ENCODE measurements around the gene POFUT1.
A peak's percentile ranks its signal among the peaks of the same experiment; 100 is the strongest.

POFUT1 gene

GRCh38 chr20:32189691-32190615 lies 17.7 kb upstream of the POFUT1 start (continued):
- TF ChIP-seq ZBTB6 (tag by site-specific recombination; IDR thresholded peaks at IDR 0.05) (0 out of 2 replicates have a peak, but pooled peaks have one; percentile 16), ZBTB8A (tag by site-specific recombination; IDR thresholded peaks at IDR 0.05) (peak; percentile 12; the same call in 1 of the 2 replicates), ZBTB20 (tag by site-specific recombination; IDR thresholded peaks at IDR 0.05) (peak; percentile 24; the same call in 1 of the 2 replicates), CTCF (tag by site-specific recombination; IDR thresholded peaks at IDR 0.05) (0 out of 2 replicates have a peak, but pooled peaks have one; percentile 7), ZNF132 (tag by site-specific recombination; IDR thresholded peaks at IDR 0.05; ENCODE audit: borderline replicate concordance) (no peak), EGR2 (tag by site-specific recombination; IDR thresholded peaks at IDR 0.05; ENCODE audit: low read depth) (peak; percentile 23; the same call in 1 of the 2 replicates), ZNF341 (tag by site-specific recombination; IDR thresholded peaks at IDR 0.05; ENCODE audit: low read depth) (0 out of 2 replicates have a peak, but pooled peaks have one; percentile 27), KLF8 (tag by site-specific recombination; IDR thresholded peaks at IDR 0.05) (no peak), ZNF677 (tag by site-specific recombination; IDR thresholded peaks at IDR 0.05) (no peak), ZNF335 (tag by site-specific recombination; conservative IDR thresholded peaks at IDR 0.05) (peak; percentile 95), ZNF24 (tag by site-specific recombination; IDR thresholded peaks at IDR 0.05) (no peak), ZXDB (tag by site-specific recombination; IDR thresholded peaks at IDR 0.05) (0 out of 2 replicates have a peak, but pooled peaks have one; percentile 16)
- TF ChIP-seq, protein P1, sequence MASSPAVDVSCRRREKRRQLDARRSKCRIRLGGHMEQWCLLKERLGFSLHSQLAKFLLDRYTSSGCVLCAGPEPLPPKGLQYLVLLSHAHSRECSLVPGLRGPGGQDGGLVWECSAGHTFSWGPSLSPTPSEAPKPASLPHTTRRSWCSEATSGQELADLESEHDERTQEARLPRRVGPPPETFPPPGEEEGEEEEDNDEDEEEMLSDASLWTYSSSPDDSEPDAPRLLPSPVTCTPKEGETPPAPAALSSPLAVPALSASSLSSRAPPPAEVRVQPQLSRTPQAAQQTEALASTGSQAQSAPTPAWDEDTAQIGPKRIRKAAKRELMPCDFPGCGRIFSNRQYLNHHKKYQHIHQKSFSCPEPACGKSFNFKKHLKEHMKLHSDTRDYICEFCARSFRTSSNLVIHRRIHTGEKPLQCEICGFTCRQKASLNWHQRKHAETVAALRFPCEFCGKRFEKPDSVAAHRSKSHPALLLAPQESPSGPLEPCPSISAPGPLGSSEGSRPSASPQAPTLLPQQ (tag by site-specific recombination; IDR thresholded peaks at IDR 0.05), result peak; percentile 23; the same call in 1 of the 2 replicates
- TF ChIP-seq, protein P2, sequence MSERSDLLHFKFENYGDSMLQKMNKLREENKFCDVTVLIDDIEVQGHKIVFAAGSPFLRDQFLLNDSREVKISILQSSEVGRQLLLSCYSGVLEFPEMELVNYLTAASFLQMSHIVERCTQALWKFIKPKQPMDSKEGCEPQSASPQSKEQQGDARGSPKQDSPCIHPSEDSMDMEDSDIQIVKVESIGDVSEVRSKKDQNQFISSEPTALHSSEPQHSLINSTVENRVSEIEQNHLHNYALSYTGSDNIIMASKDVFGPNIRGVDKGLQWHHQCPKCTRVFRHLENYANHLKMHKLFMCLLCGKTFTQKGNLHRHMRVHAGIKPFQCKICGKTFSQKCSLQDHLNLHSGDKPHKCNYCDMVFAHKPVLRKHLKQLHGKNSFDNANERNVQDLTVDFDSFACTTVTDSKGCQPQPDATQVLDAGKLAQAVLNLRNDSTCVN (tag by site-specific recombination; optimal IDR thresholded peaks at IDR 0.05), result peak; percentile 52

- Histone ChIP-seq H3K4me1 (ENCODE audit: control insufficient read depth, insufficient read depth, low read length) (no peaks in the 10 kb centered on the region), H3K9me3 (ENCODE audit: control insufficient read depth, insufficient read depth, low read depth, low read length) (no peaks in the 10 kb centered on the region), H3K4me3 (ENCODE audit: low read depth, low read length) (no peak overlapping the region), H3K36me3 (ENCODE audit: control insufficient read depth in 2 of 2, insufficient read depth in 1 of 2, low read length in 2 of 2) (peaks cover 0 to 52% of the 10 kb centered on the region in 2 experiments; a peak in 1 of 3 replicates), H3K27ac (ENCODE audit: extremely low read depth, low read depth, low read length) (no peak overlapping the region; the same call in 1 of the 2 replicates)
- POLR2A ChIA-PET, result no interaction called here
- CTCF ChIA-PET, result no interaction called here
- TF ChIP-seq ZBTB48 (tag by site-specific recombination; IDR thresholded peaks at IDR 0.05), result peak; percentile 75; the same call in 1 of the 2 replicates
- no peak for TF ChIP-seq GFI1B (tag by site-specific recombination; IDR thresholded peaks at IDR 0.05)
- TF ChIP-seq ZNF335 (tag by site-specific recombination; conservative IDR thresholded peaks at IDR 0.05), result peak; percentile 66
- TF ChIP-seq ZNF174 (tag by site-specific recombination; IDR thresholded peaks at IDR 0.05), result no peak
- TF ChIP-seq KLF8 (tag by site-specific recombination; IDR thresholded peaks at IDR 0.05), result 0 out of 2 replicates have a peak, but pooled peaks have one; percentile 20
- TF ChIP-seq SP7 (tag by site-specific recombination; IDR thresholded peaks at IDR 0.05), result peak; percentile 29; the same call in 1 of the 2 replicates
- TF ChIP-seq ZNF362 (tag by site-specific recombination; IDR thresholded peaks at IDR 0.05), result no peak
- TF ChIP-seq, protein P3, sequence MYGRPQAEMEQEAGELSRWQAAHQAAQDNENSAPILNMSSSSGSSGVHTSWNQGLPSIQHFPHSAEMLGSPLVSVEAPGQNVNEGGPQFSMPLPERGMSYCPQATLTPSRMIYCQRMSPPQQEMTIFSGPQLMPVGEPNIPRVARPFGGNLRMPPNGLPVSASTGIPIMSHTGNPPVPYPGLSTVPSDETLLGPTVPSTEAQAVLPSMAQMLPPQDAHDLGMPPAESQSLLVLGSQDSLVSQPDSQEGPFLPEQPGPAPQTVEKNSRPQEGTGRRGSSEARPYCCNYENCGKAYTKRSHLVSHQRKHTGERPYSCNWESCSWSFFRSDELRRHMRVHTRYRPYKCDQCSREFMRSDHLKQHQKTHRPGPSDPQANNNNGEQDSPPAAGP (tag by site-specific recombination; IDR thresholded peaks at IDR 0.05), result 0 out of 2 replicates have a peak, but pooled peaks have one; percentile 40
- peak; percentile 68; the same call in 1 of the 2 replicates for TF ChIP-seq ZBTB17 (tag by site-specific recombination; IDR thresholded peaks at IDR 0.05)
Observed at GRCh38 chr20:32190616-32191415, 16.9 kb upstream of the POFUT1 start.
